ENCODE measurements around the gene OPRM1.

GRCh38 chr6:154093231-154094044 is 54.4 kb downstream of the OPRM1 start:
- TF ChIP-seq CTCF (IDR thresholded peaks at IDR 0.05) (no peak), POLR2A (IDR thresholded peaks at IDR 0.05) (no peak)

Measured in heart left ventricle (tissue), 13 donors.